MM.1S (cell line): ENCODE data around the gene RPA4.

Source experiments
- DNase-seq: peaks from one replicate; pipeline ENCODE4 v3.0.0-alpha.2; 2015
- H2AFZ ChIP-seq: fragments of 300-600 bp; sonication (generic); 2 replicates; pipeline ENCODE4 v1.6.0; 2016; ENCODE audit warnings: antibody characterized with exemption, low read length
- H3F3A ChIP-seq: fragments of 300-600 bp; sonication (generic); 2 replicates; pipeline ENCODE4 v1.6.1; 2016; ENCODE audit warnings: mild to moderate bottlenecking, antibody characterized with exemption, low read length, moderate library complexity, mixed read lengths; ENCODE audit not compliant: insufficient read depth
- H3K27ac ChIP-seq: fragments of 300-600 bp; sonication (generic); 2 replicates; pipeline ENCODE4 v1.5.1; 2016; ENCODE audit warnings: mild to moderate bottlenecking, low read length
- H3K27me3 ChIP-seq: fragments of 300-600 bp; sonication (generic); replicated peaks from 2 replicates; pipeline ENCODE4 v1.6.0; 2016; ENCODE audit warnings: low read length; ENCODE audit not compliant: insufficient read depth
- H3K36me3 ChIP-seq: fragments of 300-600 bp; sonication (generic); replicated peaks from 2 replicates; pipeline ENCODE4 v1.6.1; 2016; ENCODE audit warnings: mild to moderate bottlenecking, low read length, mixed read lengths; ENCODE audit not compliant: insufficient read depth
- H3K4me1 ChIP-seq: fragments of 300-600 bp; sonication (generic); 2 replicates; pipeline ENCODE4 v1.6.1; 2016; ENCODE audit warnings: low read length, mixed read lengths
- H3K4me2 ChIP-seq: fragments of 300-600 bp; sonication (generic); 2 replicates; pipeline ENCODE4 v1.6.0; 2016; ENCODE audit warnings: low read depth, low read length
- H3K4me3 ChIP-seq: fragments of 300-600 bp; sonication (generic); 2 replicates; pipeline ENCODE4 v1.5.1; 2016; ENCODE audit warnings: low read length, mixed read lengths
- H3K79me2 ChIP-seq: fragments of 300-600 bp; sonication (generic); 2 replicates; pipeline ENCODE4 v1.6.1; 2016; ENCODE audit warnings: mixed run types, low read length, mixed read lengths
- H3K9ac ChIP-seq: fragments of 300-600 bp; sonication (generic); 2 replicates; pipeline ENCODE4 v1.6.1; 2016; ENCODE audit warnings: low read length, mixed read lengths
- H3K9me2 ChIP-seq: fragments of 300-600 bp; sonication (generic); replicated peaks from 2 replicates; pipeline ENCODE4 v1.6.1; 2016; ENCODE audit warnings: mild to moderate bottlenecking, low read length, mixed read lengths; ENCODE audit not compliant: insufficient read depth
- H3K9me3 ChIP-seq: fragments of 300-600 bp; sonication (generic); replicated peaks from 2 replicates; pipeline ENCODE4 v1.6.1; 2016; ENCODE audit warnings: mild to moderate bottlenecking, low read length, mixed read lengths; ENCODE audit not compliant: insufficient read depth
- H4K20me1 ChIP-seq: fragments of 300-600 bp; sonication (generic); 2 replicates; pipeline ENCODE4 v1.6.1; 2016; ENCODE audit warnings: mild to moderate bottlenecking, low read length, moderate library complexity, mixed read lengths; ENCODE audit not compliant: insufficient read depth
- CTCF ChIP-seq: fragments of 300-600 bp; sonication (generic); IDR thresholded peaks from 2 replicates; pipeline ENCODE4 v1.5.1; 2016; ENCODE audit warnings: antibody characterized with exemption, low read length, mixed read lengths
- EZH2 ChIP-seq: fragments of 300-600 bp; sonication (generic); optimal IDR thresholded peaks from 2 replicates; pipeline ENCODE3; 2017; ENCODE audit warnings: low read depth, mild to moderate bottlenecking, antibody characterized with exemption, low read length, mixed read lengths
- EZH2phosphoT487 ChIP-seq: fragments of 300-600 bp; sonication (generic); IDR thresholded peaks from 2 replicates; pipeline ENCODE4 v1.6.1; 2018; ENCODE audit warnings: antibody characterized with exemption, low read length

The RPA4 gene

GRCh38 chrX:96861661-96862060 lies 22.0 kb upstream of the RPA4 start:
- H3K36me3 ChIP-seq = no peaks in the 10 kb centered on the region
- no peaks in the 10 kb centered on the region for H3K9me3 ChIP-seq
- H2AFZ ChIP-seq = no peak overlapping the region
- H3K4me3 ChIP-seq = no peak overlapping the region
- H3K27me3 ChIP-seq = no peaks in the 10 kb centered on the region
- H3K9me2 ChIP-seq = no peaks in the 10 kb centered on the region
- H3K27ac ChIP-seq = no peak overlapping the region
- TF ChIP-seq EZH2 = no peak
- TF ChIP-seq CTCF = no peak
- TF ChIP-seq EZH2phosphoT487 = no peak
- no peaks in the 10 kb centered on the region for H3K79me2 ChIP-seq
- DNase-seq = no peak
- no peaks in the 10 kb centered on the region for H3K4me1 ChIP-seq
- H4K20me1 ChIP-seq = no peaks in the 10 kb centered on the region
- H3F3A ChIP-seq = no peaks in the 10 kb centered on the region
- H3K9ac ChIP-seq = no peak overlapping the region
- H3K4me2 ChIP-seq = no peak overlapping the region

GRCh38 chrX:96884027-96884426 lies 319 bp downstream of the RPA4 start:
- DNase-seq = no peak
- Histone ChIP-seq H3K4me2 (no peak overlapping the region), H3K36me3 (no peaks in the 10 kb centered on the region), H3K27me3 (no peaks in the 10 kb centered on the region), H2AFZ (no peak overlapping the region), H3K79me2 (no peaks in the 10 kb centered on the region), H3K27ac (no peak overlapping the region), H3F3A (no peaks in the 10 kb centered on the region), H3K9me3 (no peaks in the 10 kb centered on the region), H3K4me1 (no peaks in the 10 kb centered on the region), H3K9ac (no peak overlapping the region), H3K9me2 (no peaks in the 10 kb centered on the region), H3K4me3 (no peak overlapping the region), H4K20me1 (no peaks in the 10 kb centered on the region)
- TF ChIP-seq CTCF (no peak), EZH2phosphoT487 (no peak), EZH2 (no peak)

GRCh38 chrX:96889726-96890125 lies 6.0 kb downstream of the RPA4 start:
- H4K20me1 ChIP-seq = no peaks in the 10 kb centered on the region
- no peak overlapping the region for H3K27ac ChIP-seq
- TF ChIP-seq CTCF = no peak
- no peak for TF ChIP-seq EZH2phosphoT487
- TF ChIP-seq EZH2 = no peak
- H3K4me1 ChIP-seq = no peaks in the 10 kb centered on the region
- no peaks in the 10 kb centered on the region for H3K36me3 ChIP-seq
- H3F3A ChIP-seq = no peaks in the 10 kb centered on the region
- H3K9me2 ChIP-seq = no peaks in the 10 kb centered on the region
- H3K79me2 ChIP-seq = no peaks in the 10 kb centered on the region
- no peak for DNase-seq
- H2AFZ ChIP-seq = no peak overlapping the region
- H3K9ac ChIP-seq = no peak overlapping the region
- H3K9me3 ChIP-seq = no peaks in the 10 kb centered on the region
- H3K27me3 ChIP-seq = no peaks in the 10 kb centered on the region
- no peak overlapping the region for H3K4me3 ChIP-seq
- H3K4me2 ChIP-seq = no peak overlapping the region
